ENCODE results near the gene TFPI2. TPM values are rescaled to one million over a fixed set of nuclear protein-coding genes. Genes with fewer than 3 reads are reported as not detected.

Gene TFPI2, protein sequence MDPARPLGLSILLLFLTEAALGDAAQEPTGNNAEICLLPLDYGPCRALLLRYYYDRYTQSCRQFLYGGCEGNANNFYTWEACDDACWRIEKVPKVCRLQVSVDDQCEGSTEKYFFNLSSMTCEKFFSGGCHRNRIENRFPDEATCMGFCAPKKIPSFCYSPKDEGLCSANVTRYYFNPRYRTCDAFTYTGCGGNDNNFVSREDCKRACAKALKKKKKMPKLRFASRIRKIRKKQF
- 227 and 475 TPM in 2 replicates for total RNA-seq

GRCh38 chr7:93890464-93891068 lies at the start of gene TFPI2:
Gene TFPI2 (minus strand): TSS chr7:93890753. CDS start chr7:93890678, 75 bp downstream.

DNA sequence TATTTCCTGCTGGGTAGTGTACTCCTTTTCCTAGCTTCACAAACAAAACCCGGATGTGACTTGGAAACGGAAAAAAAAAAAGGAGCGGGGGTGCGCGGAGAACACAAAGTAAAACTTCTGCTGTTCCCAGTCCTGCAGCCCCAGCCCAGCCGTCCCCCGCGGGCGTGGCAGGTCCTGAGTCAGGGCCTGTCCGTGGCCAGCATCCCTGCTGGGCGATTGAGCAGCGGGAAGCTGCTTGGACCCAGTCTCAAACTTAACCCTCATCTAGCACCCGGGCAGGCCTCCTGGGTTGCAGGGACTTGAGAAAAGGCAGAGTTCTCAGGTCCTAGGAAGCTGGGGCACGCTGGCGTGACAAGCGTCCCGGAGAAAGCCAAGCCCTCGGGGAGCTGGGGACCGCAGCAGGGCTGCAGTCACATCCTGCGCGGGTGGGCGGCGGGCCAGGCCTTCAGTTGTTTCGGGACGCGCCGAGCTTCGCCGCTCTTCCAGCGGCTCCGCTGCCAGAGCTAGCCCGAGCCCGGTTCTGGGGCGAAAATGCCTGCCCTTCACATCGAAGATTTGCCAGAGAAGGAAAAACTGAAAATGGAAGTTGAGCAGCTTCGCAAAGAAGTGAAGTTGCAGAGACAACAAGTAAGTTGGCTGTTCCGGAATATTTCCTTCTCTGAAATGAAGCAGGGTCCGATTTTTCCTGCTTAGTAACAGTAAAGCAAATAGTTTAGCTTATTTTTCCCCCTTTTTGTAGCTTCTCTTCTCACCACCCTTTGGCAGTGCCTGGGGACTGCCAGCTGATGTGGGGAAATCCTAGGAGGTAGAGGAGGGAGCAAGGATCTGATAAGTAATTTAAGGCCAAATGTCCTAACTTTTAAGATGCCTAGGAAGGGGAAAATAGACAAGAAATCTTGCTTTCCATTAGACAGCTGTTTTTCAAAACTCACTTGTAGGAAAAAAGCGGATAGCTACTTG lies 31.3 kb upstream of the TFPI2 start, which contains the start of gene GNG11:
Gene GNG11, plus strand, starts transcription at position 129 of the 960 bp plus-strand sequence. Its CDS starts 403 bp downstream, at position 532.

DNA sequence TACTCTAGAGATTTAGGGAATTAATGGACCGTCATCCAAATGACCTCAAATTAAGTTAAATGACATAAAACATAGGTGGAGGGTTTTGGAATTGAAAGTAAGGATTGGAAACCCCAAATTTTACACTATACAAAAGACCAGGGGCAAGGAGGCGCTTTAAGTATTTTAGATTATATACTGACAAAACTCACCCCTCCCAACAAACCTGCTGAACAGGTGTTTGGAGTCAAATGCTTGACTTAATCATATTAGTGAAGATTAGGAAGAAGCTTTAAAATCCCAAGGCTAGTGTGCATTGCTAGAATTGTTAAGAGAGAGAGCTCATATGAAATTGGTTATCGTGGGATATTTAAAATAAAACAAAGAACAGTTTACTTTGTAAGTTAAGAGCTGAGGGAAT lies 15.7 kb upstream of the TFPI2 start, which contains the start of gene GNGT1:
Gene GNGT1, plus strand, starts transcription at position 301 of the 400 bp plus-strand sequence. CDS start 180 bp downstream, outside the sequence.

Other genes with a start within 250 kb of the TFPI2 start
- gene GNGT1, start 15.8 kb upstream of the TFPI2 start, total RNA-seq = not detected in 2 replicates
- 1.2 and 1.7 TPM in 2 replicates for gene GNG11, start 31.0 kb upstream of the TFPI2 start, total RNA-seq
- 22.1 and 30.8 TPM in 2 replicates for gene BET1, start 113.6 kb upstream of the TFPI2 start, total RNA-seq